Activated CD8-positive, alpha-beta memory T cell treated with anti-CD3 and anti-CD28 coated beads, Interleukin-2, amount 50 U/mL, for 4 hours (primary cell): Measurements from ENCODE around the gene TMC2.

ENCODE experiments used
- DNase-seq: peaks from one replicate; pipeline ENCODE4 v3.0.0-alpha.2; 2020

TMC2 gene

GRCh38 chr20:2626853-2627541, 90.6 kb downstream of the TMC2 start:
- no peak for DNase-seq

- no peak for DNase-seq
Observed at GRCh38 chr20:2631228-2631627, 94.9 kb downstream of the TMC2 start.

- no peak for DNase-seq
Observed at GRCh38 chr20:2633381-2633780, 97.0 kb downstream of the TMC2 start.

- DNase-seq, result no peak
Observed at GRCh38 chr20:2637246-2637645, 100.9 kb downstream of the TMC2 start.

GRCh38 chr20:2640260-2640659, 103.9 kb downstream of the TMC2 start:
- DNase-seq, result no peak

- no peak for DNase-seq
Observed at GRCh38 chr20:2640899-2641298, 104.5 kb downstream of the TMC2 start.

- no peak for DNase-seq
Observed at GRCh38 chr20:2643708-2644107, 107.3 kb downstream of the TMC2 start.

GRCh38 chr20:2651772-2652723, 115.7 kb downstream of the TMC2 start, which contains the start of gene NOP56:
NOP56 (plus strand) TSS chr20:2652632; CDS start chr20:2652661, 29 bp downstream.
- DNase-seq, result peak; percentile 94

GRCh38 chr20:2652724-2653555, 116.6 kb downstream of the TMC2 start:
- no peak for DNase-seq

- no peak for DNase-seq
Observed at GRCh38 chr20:2653556-2654383, 117.4 kb downstream of the TMC2 start.

- no peak for DNase-seq
Observed at GRCh38 chr20:2654384-2654822, 118.0 kb downstream of the TMC2 start.

- no peak for DNase-seq
Observed at GRCh38 chr20:2654831-2655230, 118.5 kb downstream of the TMC2 start.

GRCh38 chr20:2655331-2656116, 119.2 kb downstream of the TMC2 start:
- no peak for DNase-seq

- no peak for DNase-seq
Observed at GRCh38 chr20:2656471-2657117, 120.2 kb downstream of the TMC2 start.

- DNase-seq, result no peak
Observed at GRCh38 chr20:2657241-2657640, 120.9 kb downstream of the TMC2 start.

- no peak for DNase-seq
Observed at GRCh38 chr20:2657674-2658073, 121.3 kb downstream of the TMC2 start.

- no peak for DNase-seq
Observed at GRCh38 chr20:2658414-2659354, 122.3 kb downstream of the TMC2 start.

- no peak for DNase-seq
Observed at GRCh38 chr20:2659547-2659946, 123.2 kb downstream of the TMC2 start.

GRCh38 chr20:2663364-2663886, 127.1 kb downstream of the TMC2 start:
- no peak for DNase-seq
